Mesodermal cell (in vitro differentiated cells): ENCODE results near the gene XYLT1.

Experiments
- H3K27ac ChIP-seq: 2 replicates; pipeline ENCODE4 v1.7.0; 2013; ENCODE audit warnings: mild to moderate bottlenecking, low read depth, low read length, moderate library complexity; ENCODE audit not compliant: severe bottlenecking
- H3K36me3 ChIP-seq: 2 replicates; pipeline ENCODE4 v1.7.1; 2013; ENCODE audit warnings: mild to moderate bottlenecking, low read length, moderate library complexity; ENCODE audit not compliant: control insufficient read depth, insufficient read depth
- H3K4me1 ChIP-seq: one replicate; pipeline ENCODE4 v1.7.1; 2013; ENCODE audit warnings: mild to moderate bottlenecking, low read length; ENCODE audit not compliant: insufficient read depth, control insufficient read depth, poor library complexity, severe bottlenecking
- H3K4me3 ChIP-seq: 2 replicates; pipeline ENCODE4 v1.7.0; 2013; ENCODE audit warnings: low read length, control low read depth, mild to moderate bottlenecking; ENCODE audit not compliant: insufficient read depth, poor library complexity, severe bottlenecking; ENCODE audit errors: extremely low read depth
- H3K9me3 ChIP-seq: 2 replicates; pipeline ENCODE4 v1.7.1; 2013; ENCODE audit warnings: mild to moderate bottlenecking, low read length, moderate library complexity; ENCODE audit not compliant: control insufficient read depth
- WGBS, 2 experiments: methylation state at CpG; one replicate each; pipeline ENCODE4 v1.1.5; 2013; ENCODE audit warnings: missing lambda C conversion rate in 2 of 2; ENCODE audit not compliant: insufficient coverage in 2 of 2; 5-methylcytosine and 5-hydroxymethylcytosine counted together

Gene XYLT1

GRCh38 chr16:17457997-17458396 is 12.8 kb downstream of the XYLT1 start:
- Histone ChIP-seq H3K27ac (no peak overlapping the region), H3K9me3 (no peaks in the 10 kb centered on the region), H3K4me3 (no peak overlapping the region), H3K36me3 (no peaks in the 10 kb centered on the region), H3K4me1 (no peaks in the 10 kb centered on the region)
- WGBS, 2 experiments: 94 to 96% methylated on average over 7 of the region's 8 CpGs

GRCh38 chr16:17457513-17457912 is 13.2 kb downstream of the XYLT1 start:
- 88 to 92% methylated on average over 2 to 3 of the region's 3 CpGs for WGBS, 2 experiments
- H3K27ac ChIP-seq: no peak overlapping the region
- no peaks in the 10 kb centered on the region for H3K9me3 ChIP-seq
- no peak overlapping the region for H3K4me3 ChIP-seq
- H3K36me3 ChIP-seq: no peaks in the 10 kb centered on the region
- H3K4me1 ChIP-seq: no peaks in the 10 kb centered on the region

- no peaks in the 10 kb centered on the region for H3K4me1 ChIP-seq
- no peaks in the 10 kb centered on the region for H3K36me3 ChIP-seq
- H3K9me3 ChIP-seq: no peaks in the 10 kb centered on the region
- 93 to 100% methylated on average over 2 to 3 of the region's 4 CpGs for WGBS, 2 experiments
- no peak overlapping the region for H3K27ac ChIP-seq
- no peak overlapping the region for H3K4me3 ChIP-seq
These were observed 16.5 kb downstream of the XYLT1 start for GRCh38 chr16:17454162-17454730.

GRCh38 chr16:17453364-17454038 is 17.3 kb downstream of the XYLT1 start:
- H3K4me3 ChIP-seq: no peak overlapping the region

GRCh38 chr16:17452922-17453321 is 17.8 kb downstream of the XYLT1 start:
- Histone ChIP-seq H3K4me1 (no peaks in the 10 kb centered on the region), H3K27ac (no peak overlapping the region), H3K4me3 (no peak overlapping the region), H3K9me3 (no peaks in the 10 kb centered on the region), H3K36me3 (no peaks in the 10 kb centered on the region)
- WGBS, 2 experiments: 88 to 94% methylated on average over 2 of the region's 2 CpGs

More at GRCh38 chr16:17453364-17454038, 17.3 kb downstream of the XYLT1 start:
- Histone ChIP-seq H3K4me1 (no peaks in the 10 kb centered on the region), H3K9me3 (no peaks in the 10 kb centered on the region), H3K27ac (no peak overlapping the region), H3K36me3 (no peaks in the 10 kb centered on the region)
- WGBS, 2 experiments: 92 to 96% methylated on average over 6 to 8 of the region's 8 CpGs

- no peak overlapping the region for H3K4me3 ChIP-seq
- no peaks in the 10 kb centered on the region for H3K9me3 ChIP-seq
- no peaks in the 10 kb centered on the region for H3K36me3 ChIP-seq
- no peak overlapping the region for H3K27ac ChIP-seq
- 100% methylated on average over 1 of the region's 3 CpGs; no CpG with 5 or more reads in 1 of the 2 experiments for WGBS, 2 experiments
- no peaks in the 10 kb centered on the region for H3K4me1 ChIP-seq
These were observed 18.9 kb downstream of the XYLT1 start for GRCh38 chr16:17451843-17452242.

- Histone ChIP-seq H3K4me1 (peaks cover 3% of the 10 kb centered on the region), H3K9me3 (no peaks in the 10 kb centered on the region), H3K4me3 (no peak overlapping the region), H3K36me3 (peaks cover 5% of the 10 kb centered on the region), H3K27ac (no peak overlapping the region)
- WGBS, 2 experiments: 89 to 97% methylated on average over 4 of the region's 7 CpGs
These were observed 20.5 kb downstream of the XYLT1 start for GRCh38 chr16:17450291-17450690.

GRCh38 chr16:17448640-17449638 is 21.8 kb downstream of the XYLT1 start:
- WGBS, 2 experiments: 91 to 93% methylated on average over 9 to 15 of the region's 15 CpGs
- H3K27ac ChIP-seq: no peak overlapping the region
- H3K4me1 ChIP-seq: peaks cover 3% of the 10 kb centered on the region
- H3K36me3 ChIP-seq: peaks cover 5% of the 10 kb centered on the region
- no peaks in the 10 kb centered on the region for H3K9me3 ChIP-seq
- no peak overlapping the region for H3K4me3 ChIP-seq

- Histone ChIP-seq H3K9me3 (no peaks in the 10 kb centered on the region), H3K4me1 (peaks cover 3% of the 10 kb centered on the region), H3K4me3 (no peak overlapping the region), H3K27ac (no peak overlapping the region), H3K36me3 (peaks cover 5% of the 10 kb centered on the region)
- WGBS, 2 experiments: 74 to 85% methylated on average over 4 to 5 of the region's 5 CpGs
These were observed 23.6 kb downstream of the XYLT1 start for GRCh38 chr16:17447101-17447569.

- peaks cover 5% of the 10 kb centered on the region for H3K36me3 ChIP-seq
- no peak overlapping the region for H3K27ac ChIP-seq
- H3K9me3 ChIP-seq: no peaks in the 10 kb centered on the region
- 58 to 66% methylated on average over 6 to 7 of the region's 10 CpGs for WGBS, 2 experiments
- no peak overlapping the region for H3K4me3 ChIP-seq
- peaks cover 3% of the 10 kb centered on the region for H3K4me1 ChIP-seq
These were observed 24.1 kb downstream of the XYLT1 start for GRCh38 chr16:17446661-17447060.
